B cell (primary cell): ENCODE measurements around the gene LHFPL6. TPM values are rescaled to one million over a fixed set of nuclear protein-coding genes. Genes with fewer than 3 reads are reported as not detected.

Experiments used
- ATAC-seq: fragments of 200-7000 bp; cut with Tn5 transposase; one replicate; pipeline ENCODE4 v1.10.0; 2021; ENCODE audit warnings: low read depth, mild to moderate bottlenecking, moderate number of reproducible peaks, moderate library complexity
- CTCF ChIA-PET: fragments of 350-600 bp; sonication (Branson Sonifier 250); formaldehyde crosslinking; loops from one replicate; lab custom pipeline; 2021; ENCODE audit warnings: antibody characterized with exemption, inconsistent platforms; lab: Charles Lee
- POLR2A ChIA-PET: fragments of 350-600 bp; sonication (Branson Sonifier 250); formaldehyde crosslinking; loops from one replicate; lab custom pipeline; 2021; ENCODE audit warnings: antibody characterized with exemption; lab: Charles Lee
- DNase-seq: peaks from one replicate; pipeline ENCODE4 v3.0.0; 2013
- H2AFZ ChIP-seq: 2 replicates; pipeline ENCODE4 v1.6.1; 2012; ENCODE audit warnings: mild to moderate bottlenecking, low read depth, low read length; ENCODE audit not compliant: insufficient read depth, poor library complexity, severe bottlenecking
- H3K27ac ChIP-seq, 2 donors: 1 replicate in 1 of 2; 2 replicates in 1 of 2; pipeline ENCODE4 v1.5.1; 2012 to 2013; ENCODE audit warnings: low read length in 2 of 2, mild to moderate bottlenecking in 2 of 2, moderate library complexity in 1 of 2
- H3K27me3 ChIP-seq, 4 experiments: fragments of 200-600 bp in 1 of 4; sonication (generic) in 1 of 4; replicated peaks in 1 of 4; 1 replicate in 2 of 4; 2 replicates in 2 of 4; pipeline versions ENCODE4 v1.6.1 to v1.7.0; 2013 to 2016; ENCODE audit warnings: low read length in 3 of 4, mild to moderate bottlenecking in 2 of 4, mixed read lengths in 1 of 4, moderate library complexity in 1 of 4; ENCODE audit not compliant: insufficient read depth in 4 of 4, control insufficient read depth in 3 of 4; ENCODE audit errors: control extremely low read depth in 1 of 4
- H3K36me3 ChIP-seq, 2 experiments: replicated peaks in 1 of 2; 1 replicate in 1 of 2; 2 replicates in 1 of 2; pipeline versions ENCODE4 v1.6.1 to v1.7.1; 2013; ENCODE audit warnings: low read length in 1 of 2; ENCODE audit not compliant: insufficient read depth in 2 of 2, control insufficient read depth in 1 of 2; ENCODE audit errors: control extremely low read depth in 1 of 2, extremely low read depth in 1 of 2
- H3K4me1 ChIP-seq, 2 donors: fragments of 200-600 bp in 1 of 2; sonication (generic) in 1 of 2; 1 replicate in 1 of 2; 2 replicates in 1 of 2; pipeline versions ENCODE4 v1.5.1 to v1.6.1; 2013 to 2017; ENCODE audit warnings: low read length in 2 of 2; ENCODE audit not compliant: control insufficient read depth in 2 of 2, insufficient read depth in 2 of 2
- H3K4me2 ChIP-seq: replicated peaks from 2 replicates; pipeline ENCODE3; 2012; ENCODE audit warnings: mild to moderate bottlenecking, low read depth, low read length; ENCODE audit not compliant: poor library complexity, severe bottlenecking
- H3K4me3 ChIP-seq, 5 experiments: fragments of 200-600 bp in 1 of 5; sonication (generic) in 1 of 5; 1 replicate in 3 of 5; 2 replicates in 2 of 5; pipeline versions ENCODE4 v1.5.1 to v1.7.0; 2011 to 2016; ENCODE audit warnings: low read length in 4 of 5, mild to moderate bottlenecking in 4 of 5, low read depth in 2 of 5, control low read depth in 1 of 5, moderate library complexity in 1 of 5; ENCODE audit not compliant: insufficient read depth in 1 of 5; ENCODE audit errors: control extremely low read depth in 1 of 5, extremely low read depth in 1 of 5
- H3K79me2 ChIP-seq: fragments of 200-600 bp; sonication (generic); one replicate; pipeline ENCODE4 v1.6.0; 2016; ENCODE audit warnings: low read length; ENCODE audit not compliant: control insufficient read depth, insufficient read depth
- H3K9ac ChIP-seq: fragments of 200-600 bp; sonication (generic); 2 replicates; pipeline ENCODE4 v1.6.1; 2017; ENCODE audit warnings: mild to moderate bottlenecking, low read length, moderate library complexity
- H3K9me3 ChIP-seq, 3 donors: one replicate each; pipeline versions ENCODE4 v1.6.1 to v1.7.1; 2013; ENCODE audit warnings: low read length in 2 of 3; ENCODE audit not compliant: control insufficient read depth in 2 of 3, insufficient read depth in 1 of 3; ENCODE audit errors: control extremely low read depth in 1 of 3
- H4K20me1 ChIP-seq: 2 replicates; pipeline ENCODE4 v1.6.0; 2012; ENCODE audit warnings: mild to moderate bottlenecking, low read length; ENCODE audit not compliant: insufficient read depth, control insufficient read depth, poor library complexity, severe bottlenecking
- H3K27ac Mint-ChIP-seq: one replicate; pipeline ENCODE4 v1.8.0; 2021; ENCODE audit warnings: mixed read lengths
- H3K27me3 Mint-ChIP-seq: one replicate; pipeline ENCODE4 v1.8.0; 2021; ENCODE audit warnings: mixed read lengths
- H3K4me1 Mint-ChIP-seq: one replicate; pipeline ENCODE4 v1.8.0; 2021; ENCODE audit warnings: mixed read lengths
- H3K4me3 Mint-ChIP-seq: one replicate; pipeline ENCODE4 v1.8.0; 2021; ENCODE audit warnings: mixed read lengths
- H3K9me3 Mint-ChIP-seq: one replicate; pipeline ENCODE4 v1.8.0; 2022; ENCODE audit warnings: mixed read lengths; ENCODE audit not compliant: insufficient read depth
- EZH2 ChIP-seq: IDR thresholded peaks from 2 replicates; pipeline ENCODE4 v1.6.1; 2012; ENCODE audit warnings: borderline replicate concordance, low read depth, mild to moderate bottlenecking, moderate library complexity, low read length; ENCODE audit not compliant: insufficient read depth, poor library complexity, severe bottlenecking
- WGBS: methylation state at CpG from one replicate; pipeline ENCODE4 v1.1.5; 2013; ENCODE audit warnings: missing lambda C conversion rate; ENCODE audit not compliant: insufficient coverage; 5-methylcytosine and 5-hydroxymethylcytosine counted together
- intact Hi-C: fragments of 100-400 bp; cut with micrococcal nuclease; formaldehyde crosslinking; loops from one replicate; pipeline ENCODE4 v1.10.0; 2022
- polyA plus RNA-seq: library from polyadenylated mRNA; depleted of rRNA; stranded (reverse); fragments of >200 nt; gene quantifications from 2 replicates; pipeline ENCODE4 v1.2.3, GENCODE V29; 2012
- total RNA-seq, 2 donors: library from RNA; stranded (reverse); fragments of 120-200 nt in 1 of 2; gene quantifications; 1 replicate in 1 of 2; 2 replicates in 1 of 2; pipeline versions ENCODE4 v1.2.3 to v1.2.4, GENCODE V29; 2013 to 2022
- TF ChIP-seq, protein P1 (sequence below): fragments of 200-600 bp; IDR thresholded peaks from one replicate; pipeline ENCODE4 v1.8.0; 2022; ENCODE audit warnings: antibody characterized with exemption, mild to moderate bottlenecking

LHFPL6 gene
- total and polyA plus RNA-seq, 2 donors (not counting 1 experiment from before 2014, with no cell fraction given), result 0.01 TPM; not detected in 1

DNA sequence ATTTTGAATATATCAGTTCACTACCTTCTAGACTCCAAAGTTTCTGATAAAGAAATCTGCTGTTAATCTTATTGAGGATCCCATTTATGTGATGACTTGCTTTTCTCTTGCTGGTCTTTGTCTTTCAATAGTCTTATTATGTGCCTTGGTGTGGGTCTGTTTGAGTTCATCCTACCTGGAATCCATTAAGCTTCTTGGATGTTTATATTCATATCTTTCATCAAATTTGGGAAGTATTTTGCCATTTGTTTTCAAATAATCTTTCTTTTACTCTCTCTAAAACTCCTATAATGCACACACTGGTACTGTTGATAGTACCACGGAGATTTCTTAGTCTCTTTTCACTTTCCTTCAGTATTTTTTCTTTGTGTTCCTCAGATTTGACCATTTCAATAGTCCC, 28.3 kb upstream of the LHFPL6 start:
- DNase-seq, result no peak
- Histone ChIP-seq H2AFZ (no peak overlapping the region), H3K4me3 (no peak overlapping the region), H3K4me1 (no peaks in the 10 kb centered on the region), H3K4me2 (no peak overlapping the region), H3K36me3 (no peaks in the 10 kb centered on the region), H4K20me1 (no peaks in the 10 kb centered on the region), H3K9ac (no peak overlapping the region), H3K27me3 (peaks cover 0 to 6% (median 3%) of the 10 kb centered on the region in 4 experiments), H3K27ac (no peak overlapping the region), H3K79me2 (no peaks in the 10 kb centered on the region), H3K9me3 (peaks cover 0 to 12% (median 5%) of the 10 kb centered on the region in 3 donors)
- ChIA-PET CTCF (interaction anchor here (1.0 kb wide), 1 partner anchor 15 kb away, joined by 3 read pairs; no protein-coding TSS in a partner anchor), POLR2A (no interaction called here)
- no peaks in the 10 kb centered on the region for H3K4me1 Mint-ChIP-seq
- peaks cover 24% of the 10 kb centered on the region for H3K27me3 Mint-ChIP-seq
- no peak for ATAC-seq
- no peak overlapping the region for H3K27ac Mint-ChIP-seq
- WGBS, result 92% methylated on average over 1 of the region's 1 CpG
- H3K4me3 Mint-ChIP-seq, result no peak overlapping the region
- TF ChIP-seq EZH2, result no peak
- TF ChIP-seq, protein P1, sequence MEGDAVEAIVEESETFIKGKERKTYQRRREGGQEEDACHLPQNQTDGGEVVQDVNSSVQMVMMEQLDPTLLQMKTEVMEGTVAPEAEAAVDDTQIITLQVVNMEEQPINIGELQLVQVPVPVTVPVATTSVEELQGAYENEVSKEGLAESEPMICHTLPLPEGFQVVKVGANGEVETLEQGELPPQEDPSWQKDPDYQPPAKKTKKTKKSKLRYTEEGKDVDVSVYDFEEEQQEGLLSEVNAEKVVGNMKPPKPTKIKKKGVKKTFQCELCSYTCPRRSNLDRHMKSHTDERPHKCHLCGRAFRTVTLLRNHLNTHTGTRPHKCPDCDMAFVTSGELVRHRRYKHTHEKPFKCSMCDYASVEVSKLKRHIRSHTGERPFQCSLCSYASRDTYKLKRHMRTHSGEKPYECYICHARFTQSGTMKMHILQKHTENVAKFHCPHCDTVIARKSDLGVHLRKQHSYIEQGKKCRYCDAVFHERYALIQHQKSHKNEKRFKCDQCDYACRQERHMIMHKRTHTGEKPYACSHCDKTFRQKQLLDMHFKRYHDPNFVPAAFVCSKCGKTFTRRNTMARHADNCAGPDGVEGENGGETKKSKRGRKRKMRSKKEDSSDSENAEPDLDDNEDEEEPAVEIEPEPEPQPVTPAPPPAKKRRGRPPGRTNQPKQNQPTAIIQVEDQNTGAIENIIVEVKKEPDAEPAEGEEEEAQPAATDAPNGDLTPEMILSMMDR, result no peak
- intact Hi-C loops, result no loop called here
- peaks cover 12% of the 10 kb centered on the region for H3K9me3 Mint-ChIP-seq

DNA sequence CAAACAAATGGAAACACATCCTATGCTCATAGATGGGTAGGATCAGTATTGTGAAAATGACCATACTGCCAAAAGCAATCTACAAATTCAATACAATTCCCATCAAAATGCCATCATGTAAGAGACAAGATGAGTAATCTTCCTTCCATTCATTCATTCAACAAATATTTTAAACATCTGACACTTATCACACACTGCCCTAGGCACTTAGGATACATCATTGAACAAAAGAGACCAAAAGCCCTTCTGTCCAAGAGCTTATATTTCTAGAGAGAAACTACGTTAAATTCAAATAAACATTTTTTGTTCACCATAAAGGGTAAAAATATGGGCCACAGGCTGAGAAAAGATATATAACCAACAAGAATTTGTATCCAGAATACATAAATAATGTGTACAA, 20.5 kb upstream of the LHFPL6 start:
- Histone ChIP-seq H3K9ac (no peak overlapping the region), H2AFZ (no peak overlapping the region), H3K27ac (no peak overlapping the region), H3K36me3 (no peaks in the 10 kb centered on the region), H3K4me3 (no peak overlapping the region), H3K79me2 (no peaks in the 10 kb centered on the region), H3K4me2 (no peak overlapping the region), H4K20me1 (no peaks in the 10 kb centered on the region), H3K27me3 (peaks cover 0 to 4% (median 0%) of the 10 kb centered on the region in 4 experiments), H3K4me1 (no peaks in the 10 kb centered on the region), H3K9me3 (no peaks in the 10 kb centered on the region)
- TF ChIP-seq, protein P1, result no peak
- no peak for TF ChIP-seq EZH2
- no peak for DNase-seq
- H3K9me3 Mint-ChIP-seq, result no peaks in the 10 kb centered on the region
- no CpG with 5 or more reads among the region's 1 CpG for WGBS
- ChIA-PET CTCF (no interaction called here), POLR2A (no interaction called here)
- H3K27ac Mint-ChIP-seq, result no peak overlapping the region
- peaks cover 22% of the 10 kb centered on the region for H3K27me3 Mint-ChIP-seq
- intact Hi-C loops, result no loop called here
- ATAC-seq, result no peak
- no peak overlapping the region for H3K4me3 Mint-ChIP-seq
- H3K4me1 Mint-ChIP-seq, result no peaks in the 10 kb centered on the region
